ENCODE data around the gene GGCX.
A peak's percentile ranks its signal among the peaks of the same experiment; 100 is the strongest.

The GGCX gene

DNA sequence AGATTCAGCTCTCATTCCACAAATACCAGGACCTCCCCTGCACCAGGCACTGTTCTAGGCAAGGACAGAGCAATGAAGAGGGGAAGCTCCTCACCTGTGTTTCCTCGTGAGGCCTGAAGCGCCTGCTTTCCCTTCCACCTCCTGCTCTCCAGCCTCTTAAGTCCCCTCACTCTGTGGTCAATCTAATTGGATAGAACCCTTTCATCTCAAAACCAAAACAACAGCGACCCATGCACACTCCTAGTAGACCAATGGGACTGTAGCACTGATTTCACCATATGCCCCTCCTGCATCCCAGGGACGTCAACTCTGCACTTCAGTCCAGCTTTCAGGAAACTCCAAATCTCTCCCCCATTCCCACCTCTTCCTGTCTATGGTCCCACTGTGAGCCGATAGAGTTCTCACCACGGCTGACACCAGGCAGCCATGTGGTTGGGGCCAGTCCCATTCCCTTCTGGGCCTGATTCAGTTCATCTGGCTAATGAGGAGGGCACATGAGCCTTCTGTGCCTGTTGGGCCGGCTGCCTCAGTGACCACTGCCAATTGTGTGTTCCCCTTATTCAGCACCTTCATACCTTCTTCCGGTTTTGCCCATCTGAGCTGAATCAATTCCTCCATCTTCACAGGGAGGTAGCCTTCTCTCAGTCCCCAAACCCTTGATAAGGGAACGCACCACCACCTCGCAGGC is 55.6 kb downstream of the GGCX start:
- no peak for DNase-seq

DNA sequence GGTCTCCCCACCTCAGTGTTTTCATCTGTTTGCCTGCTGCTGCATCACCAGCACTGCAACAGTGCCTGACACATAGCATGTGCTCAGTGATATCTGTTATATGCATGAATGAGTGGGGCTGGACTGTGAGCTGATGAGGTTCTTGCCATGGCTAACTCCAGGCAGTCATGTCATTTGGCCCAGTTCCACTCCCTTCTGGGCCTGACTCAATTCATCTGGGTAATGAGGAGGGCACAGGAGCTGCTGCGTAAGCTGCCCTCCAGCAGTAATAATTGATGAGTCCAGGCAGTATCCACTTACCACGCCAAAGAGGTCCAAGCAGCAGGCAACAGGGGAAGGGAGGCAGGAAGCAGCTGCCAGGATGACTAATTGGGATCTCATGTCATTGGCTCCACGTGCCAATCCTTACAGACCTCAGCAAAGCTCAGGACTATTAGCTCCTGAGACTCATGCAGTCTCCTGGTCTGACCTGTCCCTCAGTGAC is 56.5 kb downstream of the GGCX start:
- DNase-seq = peak; percentile 82

DNA sequence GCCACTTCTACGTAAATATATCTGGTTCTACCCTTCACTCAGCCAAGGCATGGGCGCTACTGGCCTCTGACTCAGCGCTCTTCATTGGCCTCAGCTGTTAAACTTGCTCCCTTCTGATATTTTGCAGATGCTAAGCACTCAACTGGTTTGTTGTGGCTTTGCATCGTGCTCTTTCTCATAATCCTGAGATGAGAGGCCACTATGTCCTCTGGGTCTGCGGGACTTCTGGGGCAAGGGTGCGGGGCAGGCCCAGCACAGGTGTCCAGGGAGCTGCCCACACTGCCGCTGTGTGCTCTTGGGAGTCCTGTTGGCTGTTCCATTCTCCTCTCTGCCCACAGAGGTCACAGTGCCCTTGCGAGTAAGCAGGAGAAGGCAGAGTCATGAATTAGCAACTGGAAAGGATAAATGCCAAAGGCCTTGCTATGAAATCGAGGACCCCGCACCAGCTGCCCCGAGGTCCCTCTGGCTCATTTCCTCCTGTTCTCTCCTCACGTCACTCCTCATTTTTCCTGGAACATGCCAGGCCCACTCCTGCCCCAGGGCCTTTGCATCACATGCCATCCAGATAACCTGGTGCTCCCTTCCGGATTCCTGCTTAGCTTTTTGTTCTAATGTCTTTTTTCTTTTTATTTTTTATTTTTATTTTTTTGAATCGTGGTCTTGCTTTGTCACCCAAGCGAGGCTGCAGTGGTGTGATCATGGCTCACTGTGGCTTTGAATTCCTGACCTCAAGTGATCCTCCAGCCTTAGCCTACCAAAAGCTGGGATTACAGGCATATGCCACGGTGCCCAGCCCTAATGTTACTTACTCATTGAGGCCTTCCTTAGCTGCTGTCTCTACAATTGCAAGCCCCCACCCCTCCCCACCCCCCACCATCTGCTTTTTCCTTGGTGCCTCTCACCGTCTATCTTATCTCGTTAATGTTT is 57.2 kb downstream of the GGCX start:
- no peak for DNase-seq

DNA sequence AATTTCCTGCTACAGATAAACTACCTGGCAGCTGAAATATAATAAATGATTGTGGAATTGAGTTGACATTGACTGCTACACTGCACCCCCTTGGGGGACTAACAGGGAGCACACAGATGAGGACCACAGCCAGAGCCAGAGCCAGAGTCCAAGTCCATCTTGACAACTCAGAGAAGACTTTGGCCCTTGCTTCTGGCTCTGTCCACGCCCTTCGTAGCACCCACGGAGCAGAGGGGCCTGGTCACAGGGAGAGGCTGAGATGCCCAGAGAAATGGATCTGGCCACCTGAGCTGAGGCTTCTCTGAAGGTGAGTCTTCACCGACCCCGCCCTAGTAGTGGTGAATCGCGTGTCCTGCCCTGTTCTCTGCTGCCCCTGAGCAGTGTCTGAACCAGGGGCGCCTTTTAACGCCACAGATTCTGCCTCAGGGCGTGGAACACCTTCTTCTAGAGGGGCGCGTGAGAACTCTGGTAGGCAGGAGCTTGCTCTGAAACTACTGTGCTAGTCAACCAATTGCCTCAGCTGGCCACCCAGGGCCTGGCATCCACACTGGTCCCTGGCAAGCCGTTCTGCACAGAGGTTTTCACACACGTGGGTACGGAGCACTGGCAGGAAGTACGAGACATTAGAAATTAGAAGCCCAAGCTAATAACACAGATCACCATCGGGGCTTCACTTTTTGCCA is 58.0 kb downstream of the GGCX start:
- DNase-seq = no peak

DNA sequence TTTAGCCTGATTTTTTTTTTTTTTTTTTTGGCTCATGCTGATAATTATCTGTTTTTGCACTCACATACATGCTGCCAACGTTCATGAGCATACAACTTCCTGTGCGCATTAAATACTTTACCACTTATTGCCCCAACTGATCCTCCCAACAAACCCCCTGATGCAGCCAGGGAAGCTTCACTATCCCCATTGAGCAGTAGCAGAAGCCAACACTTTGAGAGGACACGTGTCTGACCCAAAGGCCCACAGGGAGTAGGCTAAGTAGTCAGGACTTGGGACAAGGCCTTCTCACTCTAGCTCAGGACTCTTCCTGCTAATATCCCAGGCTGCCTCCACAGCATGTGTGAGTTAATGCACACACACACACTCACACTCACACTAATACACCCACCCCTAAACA is 58.6 kb downstream of the GGCX start:
- no peak for DNase-seq

DNA sequence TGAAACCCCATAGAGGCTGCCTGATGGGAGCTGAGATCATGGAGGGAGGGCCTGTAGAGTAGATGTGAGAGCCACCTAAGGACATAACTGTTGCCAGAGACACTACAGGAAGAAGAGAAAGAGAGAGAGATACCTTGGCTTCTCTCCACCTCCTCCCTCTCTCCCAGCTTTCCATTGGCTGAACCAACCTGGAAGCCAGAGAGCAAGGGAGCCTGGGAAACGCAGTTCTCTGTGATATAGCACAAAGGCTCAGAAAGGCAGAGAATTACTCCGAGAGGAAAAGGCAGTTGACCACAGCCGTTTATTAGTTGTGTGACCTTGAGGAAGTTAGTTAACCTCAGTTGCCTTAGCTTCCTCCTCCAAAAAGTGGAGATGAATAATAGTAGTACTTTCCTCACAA is 60.0 kb downstream of the GGCX start:
- DNase-seq = no peak

DNA sequence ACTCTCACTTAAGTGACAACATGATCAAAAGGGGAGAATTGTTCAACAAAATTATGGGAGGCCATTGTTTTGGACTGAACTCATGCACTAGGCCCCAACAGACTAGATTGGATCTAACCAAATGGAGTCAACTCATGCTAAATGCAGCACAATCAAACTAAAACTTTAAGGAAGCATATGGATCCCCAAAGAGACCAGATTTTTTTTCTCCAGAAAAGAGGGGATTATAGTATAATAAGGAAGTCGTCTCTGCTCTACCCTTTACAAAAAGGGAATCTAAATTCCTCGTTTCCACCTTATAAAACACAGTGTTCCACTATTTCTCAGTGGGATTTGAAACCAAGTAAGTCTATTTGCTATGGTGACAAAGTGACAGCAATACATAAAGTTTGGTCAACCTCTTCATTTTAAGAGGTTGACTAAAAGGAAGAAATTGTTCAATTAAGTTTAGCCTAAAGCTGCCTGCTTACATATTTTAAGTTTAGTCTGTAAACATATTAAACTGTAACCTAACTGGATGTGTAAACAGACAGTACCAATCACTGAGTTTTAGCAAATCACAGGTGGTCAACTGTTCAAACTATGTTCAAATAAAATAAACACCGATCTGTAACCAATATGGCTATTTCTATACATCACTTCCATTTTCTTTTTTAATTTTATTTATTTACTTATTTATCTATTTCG is 63.2 kb downstream of the GGCX start:
- no peak for DNase-seq

DNA sequence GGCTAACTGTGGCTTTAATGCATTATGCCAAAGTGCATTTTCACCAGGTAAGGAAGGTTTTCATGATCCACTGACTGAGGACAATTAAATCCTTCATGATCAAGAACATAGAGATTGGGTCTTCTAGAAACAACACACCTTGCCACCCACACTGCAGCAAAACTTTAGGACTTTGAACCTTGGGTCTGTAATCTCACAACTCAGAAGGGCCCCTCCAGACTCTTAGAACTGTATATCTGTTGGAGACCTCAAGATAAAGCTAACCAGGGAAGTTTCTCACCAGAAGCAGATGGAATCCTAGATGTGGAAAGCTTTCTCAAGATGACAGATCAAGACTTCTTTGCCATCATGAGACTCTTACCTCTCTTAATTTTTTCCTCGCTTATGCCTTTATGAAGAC is 64.9 kb downstream of the GGCX start:
- DNase-seq = no peak
